ENCODE data around the gene WDFY2.

The WDFY2 gene

GRCh38 chr13:51605698-51606097, 21.4 kb downstream of the WDFY2 start:
- no peak for DNase-seq

- no peak for DNase-seq
Measured at GRCh38 chr13:51607165-51607564, 22.9 kb downstream of the WDFY2 start.

- no peak for DNase-seq
Measured at GRCh38 chr13:51608857-51609406, 24.7 kb downstream of the WDFY2 start.

GRCh38 chr13:51612867-51613266, 28.6 kb downstream of the WDFY2 start:
- DNase-seq: no peak

GRCh38 chr13:51613535-51613934, 29.3 kb downstream of the WDFY2 start:
- DNase-seq: no peak

GRCh38 chr13:51614350-51614786, 30.1 kb downstream of the WDFY2 start:
- DNase-seq: no peak

GRCh38 chr13:51618626-51619025, 34.4 kb downstream of the WDFY2 start:
- no peak for DNase-seq

- DNase-seq: no peak
Measured at GRCh38 chr13:51619614-51620013, 35.4 kb downstream of the WDFY2 start.

- no peak for DNase-seq
Measured at GRCh38 chr13:51620165-51620983, 36.1 kb downstream of the WDFY2 start.

- no peak for DNase-seq
Measured at GRCh38 chr13:51621602-51622001, 37.3 kb downstream of the WDFY2 start.

- no peak for DNase-seq
Measured at GRCh38 chr13:51623473-51623872, 39.2 kb downstream of the WDFY2 start.

GRCh38 chr13:51624207-51624606, 39.9 kb downstream of the WDFY2 start:
- no peak for DNase-seq

GRCh38 chr13:51624695-51625345, 40.6 kb downstream of the WDFY2 start:
- DNase-seq: no peak

GRCh38 chr13:51625555-51626345, 41.5 kb downstream of the WDFY2 start:
- no peak for DNase-seq

GRCh38 chr13:51626749-51627148, 42.5 kb downstream of the WDFY2 start:
- no peak for DNase-seq

GRCh38 chr13:51628059-51628852, 44.0 kb downstream of the WDFY2 start:
- no peak for DNase-seq

GRCh38 chr13:51629491-51630287, 45.4 kb downstream of the WDFY2 start:
- DNase-seq: no peak

GRCh38 chr13:51630288-51630615, 46.0 kb downstream of the WDFY2 start:
- DNase-seq: no peak

- DNase-seq: no peak
Measured at GRCh38 chr13:51632591-51633362, 48.5 kb downstream of the WDFY2 start.

GRCh38 chr13:51635137-51635878, 51.0 kb downstream of the WDFY2 start:
- DNase-seq: no peak
